IPS-18a (cell line): ENCODE measurements around the gene PISD.
"Not testable (repeated sequence)": the region's sequence is repeated elsewhere in the genome, so short reads cannot be mapped to it uniquely, and the experiment has no call there.

Experiments used
- H3K27ac ChIP-seq: one replicate; pipeline ENCODE4 v1.5.1; 2013; ENCODE audit warnings: low read length
- H3K27me3 ChIP-seq: one replicate; pipeline ENCODE4 v1.6.1; 2013; ENCODE audit warnings: mild to moderate bottlenecking, low read length; ENCODE audit not compliant: control insufficient read depth, insufficient read depth
- H3K36me3 ChIP-seq: one replicate; pipeline ENCODE4 v1.6.1; 2013; ENCODE audit warnings: low read depth, low read length; ENCODE audit not compliant: control insufficient read depth
- H3K4me1 ChIP-seq: one replicate; pipeline ENCODE4 v1.6.1; 2013; ENCODE audit warnings: low read depth, low read length; ENCODE audit not compliant: control insufficient read depth
- H3K4me3 ChIP-seq: one replicate; pipeline ENCODE4 v1.5.1; 2013; ENCODE audit warnings: low read length
- H3K9ac ChIP-seq: one replicate; pipeline ENCODE4 v1.6.1; 2013; ENCODE audit warnings: mild to moderate bottlenecking, low read length, moderate library complexity
- H3K9me3 ChIP-seq: one replicate; pipeline ENCODE4 v1.6.1; 2013; ENCODE audit warnings: low read depth, low read length; ENCODE audit not compliant: control insufficient read depth

PISD gene

DNA sequence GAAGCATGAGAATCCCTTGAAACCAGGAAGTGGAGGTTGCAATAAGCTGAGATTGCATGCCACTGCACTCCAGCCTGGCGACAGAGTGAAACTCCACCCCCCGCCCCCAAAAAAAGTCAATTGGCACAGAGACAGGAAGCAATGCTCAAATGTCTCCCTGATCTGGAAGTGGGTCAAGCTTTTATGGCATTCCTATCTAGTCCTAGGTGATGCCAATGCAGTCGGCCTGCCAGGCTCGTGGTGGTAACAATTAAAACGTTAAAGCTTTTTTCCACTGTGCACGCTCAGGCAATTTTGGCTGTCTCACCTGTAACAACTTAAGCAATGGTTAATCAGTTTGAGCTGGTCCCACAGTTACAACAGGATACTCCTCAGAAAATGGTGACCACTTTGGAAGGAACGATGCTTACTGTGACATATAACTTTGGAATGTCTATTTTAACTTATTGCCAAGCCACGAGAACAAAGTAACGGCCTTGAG lies 18.9 kb upstream of the PISD start:
- H3K27ac ChIP-seq, result no peak overlapping the region
- peaks cover 26% of the 10 kb centered on the region for H3K36me3 ChIP-seq
- no peaks in the 10 kb centered on the region for H3K4me1 ChIP-seq
- no peaks in the 10 kb centered on the region for H3K27me3 ChIP-seq
- no peak overlapping the region for H3K9ac ChIP-seq
- H3K4me3 ChIP-seq, result no peak overlapping the region
- H3K9me3 ChIP-seq, result no peaks in the 10 kb centered on the region

DNA sequence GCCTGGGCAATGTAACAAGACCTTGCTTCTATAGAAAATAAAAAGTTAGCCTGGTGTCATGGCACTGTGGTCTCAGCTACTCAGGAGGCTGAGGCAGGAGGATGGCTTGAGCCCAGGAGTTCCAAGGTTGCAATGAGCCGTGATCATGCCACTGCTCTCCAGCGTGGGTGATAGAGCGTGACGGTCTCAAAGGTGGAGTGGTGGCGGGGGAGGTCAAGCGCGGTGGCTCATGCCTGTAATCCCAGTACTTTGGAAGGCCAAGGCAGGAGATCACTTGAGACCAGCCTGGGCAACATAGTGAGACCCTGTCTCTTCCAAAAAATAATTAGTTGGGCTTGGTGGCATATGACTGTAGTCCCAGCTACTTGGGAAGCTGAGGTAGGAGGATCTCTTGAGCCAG lies 16.7 kb upstream of the PISD start:
- H3K4me3 ChIP-seq, result no peak overlapping the region
- no peak overlapping the region for H3K27ac ChIP-seq
- no peaks in the 10 kb centered on the region for H3K27me3 ChIP-seq
- peaks cover 7% of the 10 kb centered on the region for H3K36me3 ChIP-seq
- H3K4me1 ChIP-seq, result no peaks in the 10 kb centered on the region
- H3K9me3 ChIP-seq, result no peaks in the 10 kb centered on the region
- H3K9ac ChIP-seq, result no peak overlapping the region

DNA sequence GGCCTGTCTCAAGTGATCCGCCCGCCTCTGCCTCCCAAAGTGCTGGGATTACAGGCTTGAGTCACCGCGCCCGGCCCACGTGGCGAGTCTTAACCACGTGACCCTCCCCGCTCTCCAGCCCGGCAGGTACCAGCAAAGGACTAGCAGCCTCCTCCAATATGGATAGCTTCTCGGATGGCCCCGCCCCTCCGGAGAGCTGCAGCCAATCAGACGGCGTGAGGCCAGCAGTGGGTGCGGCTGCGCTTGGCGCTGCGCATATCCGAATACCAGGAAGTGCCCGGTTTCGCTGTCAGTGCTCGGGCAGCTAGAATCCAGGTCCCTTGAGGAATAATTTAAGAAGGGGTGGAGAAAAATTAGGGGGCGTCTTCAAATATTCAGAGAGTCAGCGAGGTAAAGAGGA lies 14.7 kb upstream of the PISD start:
- no peak overlapping the region for H3K4me3 ChIP-seq
- H3K36me3 ChIP-seq, result no peaks in the 10 kb centered on the region
- H3K9me3 ChIP-seq, result no peaks in the 10 kb centered on the region
- no peak overlapping the region for H3K27ac ChIP-seq
- no peak overlapping the region for H3K9ac ChIP-seq
- H3K27me3 ChIP-seq, result no peaks in the 10 kb centered on the region
- no peaks in the 10 kb centered on the region for H3K4me1 ChIP-seq

DNA sequence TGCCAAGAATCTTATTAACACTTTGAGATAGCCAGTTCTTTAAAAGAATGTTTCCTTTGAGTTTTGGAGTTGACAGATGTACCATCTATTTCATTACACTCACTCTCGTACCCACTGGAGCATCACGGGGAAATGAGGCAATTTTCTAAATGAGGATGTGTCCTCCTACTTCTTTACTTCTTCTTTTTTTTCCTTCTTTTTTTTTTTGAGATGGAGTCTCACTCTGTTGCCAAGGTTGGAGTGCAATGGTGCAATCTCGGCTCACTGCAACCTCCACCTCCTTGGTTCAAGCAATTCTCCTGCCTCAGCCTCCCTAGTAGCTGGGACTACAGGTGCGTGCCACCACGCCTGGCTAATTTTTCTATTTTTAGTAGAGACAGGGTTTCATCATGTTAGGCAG lies 12.2 kb upstream of the PISD start:
- not testable (repeated sequence) for H3K36me3 ChIP-seq, H3K27ac ChIP-seq, H3K9me3 ChIP-seq, H3K4me1 ChIP-seq, H3K9ac ChIP-seq, H3K27me3 ChIP-seq, H3K4me3 ChIP-seq

DNA sequence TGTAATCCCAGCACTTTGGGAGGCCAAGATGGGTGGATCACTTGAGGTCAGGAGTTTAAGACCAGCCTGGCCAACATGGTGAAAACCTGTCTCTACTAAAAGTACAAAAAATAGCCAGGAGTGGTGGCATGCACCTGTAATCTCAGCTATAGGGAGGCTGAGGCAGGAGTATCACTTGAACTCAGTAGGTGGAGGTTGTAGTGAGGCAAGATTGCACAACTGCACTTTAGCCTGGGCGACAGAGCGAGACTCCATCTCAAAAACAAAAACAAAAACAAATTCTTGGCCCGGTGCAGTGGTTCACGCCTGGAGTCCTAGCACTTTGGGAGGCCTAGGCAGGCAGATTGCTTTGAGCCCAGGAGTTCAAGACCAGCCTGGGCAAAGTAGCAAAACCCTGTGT lies 6.8 kb upstream of the PISD start:
- H3K4me3 ChIP-seq, H3K27me3 ChIP-seq, H3K9me3 ChIP-seq, H3K9ac ChIP-seq, H3K4me1 ChIP-seq, H3K36me3 ChIP-seq, H3K27ac ChIP-seq: not testable (repeated sequence)

DNA sequence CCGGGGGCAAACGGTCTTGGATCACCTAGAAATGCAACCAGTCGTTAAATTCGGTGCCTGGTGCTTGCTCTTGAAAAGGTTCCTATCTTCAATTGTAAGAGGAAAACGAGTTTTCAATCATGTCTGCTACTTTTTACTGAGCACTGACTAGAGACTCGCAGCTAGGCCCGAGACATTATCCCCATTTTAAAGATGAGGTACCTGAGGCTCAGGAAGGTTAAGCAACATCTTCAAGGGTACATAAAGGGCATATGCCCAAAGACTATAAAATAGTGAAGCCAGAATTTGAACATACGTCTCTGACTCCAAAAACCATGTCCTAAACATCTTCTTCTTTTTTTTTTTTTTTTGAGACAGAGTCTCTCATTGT lies 638 bp upstream of the PISD start:
- Histone ChIP-seq H3K27ac (no peak overlapping the region), H3K4me1 (no peaks in the 10 kb centered on the region), H3K27me3 (no peaks in the 10 kb centered on the region), H3K4me3 (peak overlapping the region; percentile 88), H3K36me3 (no peaks in the 10 kb centered on the region), H3K9me3 (no peaks in the 10 kb centered on the region), H3K9ac (no peak overlapping the region)

DNA sequence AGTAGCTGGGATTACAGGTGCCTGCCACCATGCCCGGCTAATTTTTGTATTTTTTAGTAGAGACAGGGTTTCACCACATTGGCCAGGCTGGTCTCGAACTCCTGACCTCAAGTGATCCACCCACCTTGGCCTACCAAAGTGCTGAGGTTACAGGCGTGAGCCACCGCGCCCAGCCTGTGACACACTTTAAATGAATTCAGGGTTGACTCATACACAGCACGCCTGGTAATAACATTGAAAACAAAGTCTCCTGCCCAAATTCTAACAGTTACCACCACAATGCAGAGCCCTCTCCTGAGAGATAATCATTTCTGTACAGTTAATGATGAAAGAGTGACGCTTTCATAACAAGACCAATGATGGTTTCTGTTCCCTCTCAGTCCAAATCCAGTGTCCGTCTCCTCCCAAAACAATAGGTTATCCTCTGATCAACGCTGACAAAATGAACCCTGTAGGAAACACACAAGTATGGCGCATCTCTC lies 1.1 kb downstream of the PISD start:
- H3K4me1 ChIP-seq, H3K27me3 ChIP-seq, H3K27ac ChIP-seq, H3K36me3 ChIP-seq, H3K9me3 ChIP-seq: not testable (repeated sequence)
- Histone ChIP-seq H3K4me3 (peak overlapping the region; percentile 88), H3K9ac (peak overlapping the region; percentile 68)

DNA sequence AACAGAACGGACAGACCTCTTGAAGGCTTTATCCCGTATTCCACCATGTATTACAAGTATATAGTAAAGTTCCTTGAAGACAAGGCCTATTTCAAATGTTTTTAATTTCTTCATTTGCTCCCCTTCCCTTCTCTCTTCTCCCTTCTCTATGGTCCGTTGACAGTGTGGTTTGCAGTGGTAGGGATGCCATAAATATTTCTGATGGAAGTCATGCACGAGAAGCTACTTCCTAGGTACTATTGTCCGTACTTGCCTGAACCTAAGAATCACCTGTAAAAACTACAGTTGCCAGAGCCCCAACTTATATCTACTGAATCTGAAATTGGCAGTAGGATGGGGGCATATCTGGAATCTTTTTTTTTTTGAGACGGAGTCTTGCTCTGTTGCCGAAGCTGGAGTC lies 2.8 kb downstream of the PISD start:
- no peak overlapping the region for H3K27ac ChIP-seq
- no peak overlapping the region for H3K4me3 ChIP-seq
- no peak overlapping the region for H3K9ac ChIP-seq
- no peaks in the 10 kb centered on the region for H3K27me3 ChIP-seq
- H3K9me3 ChIP-seq, result no peaks in the 10 kb centered on the region
- no peaks in the 10 kb centered on the region for H3K4me1 ChIP-seq
- no peaks in the 10 kb centered on the region for H3K36me3 ChIP-seq

DNA sequence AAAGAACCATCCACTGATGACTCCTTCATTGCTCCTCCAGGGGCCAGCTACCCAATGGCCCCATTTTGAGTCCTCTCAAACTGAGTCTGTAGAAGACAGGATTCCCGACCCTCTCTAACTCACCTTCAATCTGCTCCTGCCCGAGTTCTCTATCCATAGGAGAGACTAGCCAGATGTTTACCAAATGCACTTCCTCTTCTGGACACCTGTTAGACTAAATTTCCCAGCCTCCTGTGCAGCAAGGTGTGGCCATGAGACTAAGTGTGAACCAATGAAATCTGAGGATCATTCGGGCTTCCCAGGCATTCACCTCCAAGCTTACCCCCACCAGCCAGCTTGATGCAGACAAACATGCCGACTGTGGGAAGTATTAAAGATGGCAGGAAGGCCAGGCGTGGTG lies 7.6 kb downstream of the PISD start:
- H3K4me3 ChIP-seq, result no peak overlapping the region
- no peaks in the 10 kb centered on the region for H3K9me3 ChIP-seq
- H3K27me3 ChIP-seq, result no peaks in the 10 kb centered on the region
- H3K36me3 ChIP-seq, result no peaks in the 10 kb centered on the region
- no peak overlapping the region for H3K9ac ChIP-seq
- no peaks in the 10 kb centered on the region for H3K4me1 ChIP-seq
- no peak overlapping the region for H3K27ac ChIP-seq

DNA sequence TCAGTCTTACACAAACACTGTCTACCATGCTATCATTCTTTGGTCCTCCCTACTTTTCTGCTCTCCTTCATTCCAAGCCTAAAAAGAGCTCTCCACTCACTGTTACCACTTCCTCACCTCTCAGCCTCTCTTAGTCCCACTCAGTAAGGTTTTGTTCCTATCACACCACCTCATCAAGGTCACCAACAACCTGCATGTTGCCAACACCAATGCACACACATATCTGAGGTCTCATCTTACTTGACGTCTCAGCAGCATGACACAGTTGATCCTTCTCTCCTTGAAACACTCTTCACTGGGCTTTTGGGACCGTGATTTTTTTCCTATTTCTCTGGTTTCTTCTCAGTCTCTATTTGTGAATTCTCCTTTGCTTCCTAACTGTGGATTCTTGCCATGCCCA lies 8.1 kb downstream of the PISD start:
- H3K27ac ChIP-seq, result no peak overlapping the region
- no peaks in the 10 kb centered on the region for H3K4me1 ChIP-seq
- no peak overlapping the region for H3K4me3 ChIP-seq
- H3K9ac ChIP-seq, result no peak overlapping the region
- no peaks in the 10 kb centered on the region for H3K36me3 ChIP-seq
- H3K9me3 ChIP-seq, result no peaks in the 10 kb centered on the region
- no peaks in the 10 kb centered on the region for H3K27me3 ChIP-seq

DNA sequence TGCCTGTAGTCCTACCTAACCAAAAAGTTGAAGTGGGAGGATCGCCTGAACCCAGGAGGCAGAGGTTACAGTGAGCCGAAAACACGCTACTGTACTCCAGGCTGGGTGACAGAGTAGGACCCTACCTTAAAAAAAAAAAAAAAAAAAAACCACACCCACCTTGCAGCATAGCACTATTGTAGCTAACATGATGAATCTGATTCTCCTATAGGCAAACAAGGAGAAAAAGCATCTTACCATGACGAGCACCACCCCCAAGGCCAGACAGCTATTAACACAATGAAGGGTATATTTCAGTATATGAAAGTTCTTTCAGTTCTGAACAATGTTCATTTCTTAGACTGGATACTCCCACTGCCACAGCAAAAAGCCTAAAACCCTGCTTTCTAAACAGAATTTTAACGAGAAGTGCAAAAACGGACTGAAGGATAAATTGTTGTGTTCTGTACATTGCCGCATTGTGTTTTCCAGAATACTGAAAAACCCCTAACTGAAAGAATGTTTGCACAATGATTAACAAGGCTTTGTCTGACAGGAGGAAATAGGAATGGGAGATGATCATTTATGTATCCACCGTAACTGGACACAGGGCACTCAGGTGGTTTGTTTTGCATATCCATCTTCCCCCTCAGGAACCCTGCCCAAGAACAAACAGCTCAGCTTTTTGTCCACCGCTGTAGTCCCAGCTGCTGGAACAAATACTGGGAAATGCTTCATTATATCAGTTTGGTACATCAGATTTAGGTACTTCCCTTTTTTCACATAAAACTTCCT lies 8.9 kb downstream of the PISD start:
- Histone ChIP-seq H3K36me3 (peaks cover under 1% of the 10 kb centered on the region), H3K9me3 (no peaks in the 10 kb centered on the region), H3K27ac (no peak overlapping the region), H3K4me3 (no peak overlapping the region), H3K4me1 (peaks cover under 1% of the 10 kb centered on the region), H3K9ac (no peak overlapping the region), H3K27me3 (no peaks in the 10 kb centered on the region)

DNA sequence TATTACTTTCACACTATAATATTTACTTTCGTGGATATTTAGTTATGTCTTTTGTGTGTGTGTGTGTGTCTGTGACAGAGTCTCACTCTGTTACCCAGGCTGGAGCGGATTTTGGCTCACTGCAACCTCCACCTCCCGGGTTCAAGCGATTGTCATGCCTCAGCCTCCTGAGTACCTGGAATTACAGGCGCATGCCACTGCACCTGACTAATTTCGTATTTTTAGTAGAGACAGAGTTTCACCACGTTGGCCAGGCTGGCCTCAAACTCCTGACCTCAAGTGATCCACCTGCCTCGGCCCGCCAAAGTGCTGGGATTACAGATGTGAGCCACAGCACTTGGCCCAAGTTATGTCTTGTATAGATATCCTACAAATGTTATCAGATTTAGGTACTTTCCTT lies 9.9 kb downstream of the PISD start:
- Histone ChIP-seq H3K36me3 (peaks cover 11% of the 10 kb centered on the region), H3K4me3 (no peak overlapping the region), H3K9me3 (no peaks in the 10 kb centered on the region), H3K27me3 (no peaks in the 10 kb centered on the region), H3K4me1 (peaks cover 6% of the 10 kb centered on the region), H3K27ac (no peak overlapping the region), H3K9ac (no peak overlapping the region)
